Mesothelial cell of epicardium (in vitro differentiated cells): ENCODE results near the gene PCDHB9. TPM values are rescaled to one million over a fixed set of nuclear protein-coding genes. Genes with fewer than 3 reads are reported as not detected.
"Not testable (repeated sequence)": the region's sequence is repeated elsewhere in the genome, so short reads cannot be mapped to it uniquely, and the experiment has no call there.

Experiments used
- DNase-seq, 2 experiments: peaks; one replicate each; pipeline ENCODE4 v3.0.0; 2021; ENCODE audit warnings: low spot score in 2 of 2; ENCODE audit not compliant: unreplicated experiment in 2 of 2
- H3K27ac Mint-ChIP-seq: 2 replicates; pipeline ENCODE4 v1.8.0; 2021; ENCODE audit warnings: mixed read lengths
- H3K27me3 Mint-ChIP-seq: 2 replicates; pipeline ENCODE4 v1.8.0; 2021; ENCODE audit warnings: low read depth, mixed read lengths
- H3K36me3 Mint-ChIP-seq: 2 replicates; pipeline ENCODE4 v1.8.0; 2021; ENCODE audit warnings: mixed read lengths
- H3K4me1 Mint-ChIP-seq: 2 replicates; pipeline ENCODE4 v1.8.0; 2021; ENCODE audit warnings: mixed read lengths
- H3K4me3 Mint-ChIP-seq: 2 replicates; pipeline ENCODE4 v1.8.0; 2021; ENCODE audit warnings: mild to moderate bottlenecking, moderate library complexity, mixed read lengths
- H3K9me3 Mint-ChIP-seq: 2 replicates; pipeline ENCODE4 v1.8.0; 2021; ENCODE audit warnings: mixed read lengths
- total RNA-seq: library from RNA; stranded (reverse); gene quantifications from 3 replicates; pipeline ENCODE4 v1.2.1, GENCODE V29; 2021
- TF ChIP-seq, protein P1 (sequence below): fragments of 200-600 bp; sonication (generic); IDR thresholded peaks from one replicate; pipeline ENCODE4 v1.5.0; 2021; ENCODE audit warnings: antibody characterized with exemption; ENCODE audit not compliant: unreplicated experiment

PCDHB9 gene
- total RNA-seq, 1 donor from 2014 or later = 14.5 TPM

GRCh38 chr5:141196363-141196762, 9.4 kb downstream of the PCDHB9 start:
- TF ChIP-seq, protein P1, sequence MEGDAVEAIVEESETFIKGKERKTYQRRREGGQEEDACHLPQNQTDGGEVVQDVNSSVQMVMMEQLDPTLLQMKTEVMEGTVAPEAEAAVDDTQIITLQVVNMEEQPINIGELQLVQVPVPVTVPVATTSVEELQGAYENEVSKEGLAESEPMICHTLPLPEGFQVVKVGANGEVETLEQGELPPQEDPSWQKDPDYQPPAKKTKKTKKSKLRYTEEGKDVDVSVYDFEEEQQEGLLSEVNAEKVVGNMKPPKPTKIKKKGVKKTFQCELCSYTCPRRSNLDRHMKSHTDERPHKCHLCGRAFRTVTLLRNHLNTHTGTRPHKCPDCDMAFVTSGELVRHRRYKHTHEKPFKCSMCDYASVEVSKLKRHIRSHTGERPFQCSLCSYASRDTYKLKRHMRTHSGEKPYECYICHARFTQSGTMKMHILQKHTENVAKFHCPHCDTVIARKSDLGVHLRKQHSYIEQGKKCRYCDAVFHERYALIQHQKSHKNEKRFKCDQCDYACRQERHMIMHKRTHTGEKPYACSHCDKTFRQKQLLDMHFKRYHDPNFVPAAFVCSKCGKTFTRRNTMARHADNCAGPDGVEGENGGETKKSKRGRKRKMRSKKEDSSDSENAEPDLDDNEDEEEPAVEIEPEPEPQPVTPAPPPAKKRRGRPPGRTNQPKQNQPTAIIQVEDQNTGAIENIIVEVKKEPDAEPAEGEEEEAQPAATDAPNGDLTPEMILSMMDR = no peak
- Mint-ChIP-seq H3K36me3 (peaks cover 65% of the 10 kb centered on the region), H3K9me3 (peaks cover 73% of the 10 kb centered on the region), H3K27ac (no peak overlapping the region), H3K4me3 (no peak overlapping the region), H3K4me1 (no peaks in the 10 kb centered on the region), H3K27me3 (no peaks in the 10 kb centered on the region)
- DNase-seq = no peak

DNA sequence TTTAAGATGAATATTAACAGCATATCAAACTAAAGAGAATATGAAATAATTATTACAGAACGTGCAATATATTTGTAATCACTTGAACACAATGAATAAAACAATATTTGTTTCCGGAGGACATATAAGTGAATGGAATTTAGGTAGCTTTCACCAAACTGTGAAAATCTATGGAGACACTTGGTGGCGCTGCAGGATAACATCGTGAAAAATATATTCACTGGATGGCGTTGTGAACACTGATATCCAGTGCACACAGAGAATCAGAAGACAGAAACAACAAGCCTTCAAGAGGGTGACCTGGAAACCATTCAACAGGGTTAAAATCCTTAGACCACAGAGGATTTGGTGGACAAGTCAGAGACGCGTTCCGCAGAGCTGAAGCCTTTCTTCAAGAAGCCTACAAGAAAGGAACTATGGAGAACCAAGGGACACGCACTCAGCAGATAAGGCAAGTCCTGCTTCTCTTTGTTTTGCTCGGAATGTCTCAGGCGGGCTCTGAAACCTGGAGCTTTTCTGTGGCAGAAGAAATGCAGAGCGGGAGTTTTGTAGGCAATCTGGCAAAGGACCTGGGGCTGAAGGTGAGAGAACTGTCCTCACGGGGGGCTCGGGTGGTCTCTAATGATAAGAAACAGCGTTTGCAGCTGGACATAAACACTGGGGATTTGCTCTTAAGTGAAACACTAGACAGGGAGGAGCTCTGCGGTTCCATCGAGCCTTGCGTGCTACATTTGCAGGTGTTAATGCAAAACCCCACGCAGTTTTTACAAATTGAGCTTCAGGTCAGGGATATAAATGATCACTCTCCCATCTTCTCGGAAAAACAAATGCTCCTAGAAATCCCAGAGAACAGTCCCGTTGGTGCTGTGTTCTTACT, 12.6 kb downstream of the PCDHB9 start, which contains the start of gene PCDHB11:
Gene PCDHB11, plus strand, starts transcription at position 269 of the 877 bp plus-strand sequence. Its CDS starts 148 bp downstream, at position 417.
- H3K27ac Mint-ChIP-seq = no peak within 1 kb of the TSS
- peaks cover 58% of the 10 kb centered on the region for H3K9me3 Mint-ChIP-seq
- no peaks in the 10 kb centered on the region for H3K27me3 Mint-ChIP-seq
- no peak for DNase-seq
- no peaks in the 10 kb centered on the region for H3K4me1 Mint-ChIP-seq
- H3K36me3 Mint-ChIP-seq = peaks cover 54% of the 10 kb centered on the region
- TF ChIP-seq, protein P1 = peak; percentile 32
- peak within 1 kb of the TSS; percentile 10 for H3K4me3 Mint-ChIP-seq

DNA sequence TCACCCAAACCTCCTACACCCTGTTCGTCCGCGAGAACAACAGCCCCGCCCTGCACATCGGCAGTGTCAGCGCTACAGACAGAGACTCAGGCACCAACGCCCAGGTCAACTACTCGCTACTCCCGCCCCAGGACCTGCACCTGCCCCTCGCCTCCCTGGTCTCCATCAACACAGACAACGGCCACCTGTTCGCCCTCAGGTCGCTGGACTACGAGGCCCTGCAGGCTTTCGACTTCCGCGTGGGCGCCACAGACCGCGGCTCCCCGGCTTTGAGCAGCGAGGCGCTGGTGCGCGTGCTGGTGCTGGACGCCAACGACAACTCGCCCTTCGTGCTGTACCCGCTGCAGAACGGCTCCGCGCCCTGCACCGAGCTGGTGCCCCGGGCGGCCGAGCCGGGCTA, 14.2 kb downstream of the PCDHB9 start:
- Mint-ChIP-seq H3K9me3 (peaks cover 60% of the 10 kb centered on the region), H3K36me3 (peaks cover 55% of the 10 kb centered on the region)
- not testable (repeated sequence) for DNase-seq, H3K4me3 Mint-ChIP-seq, H3K4me1 Mint-ChIP-seq, H3K27me3 Mint-ChIP-seq, H3K27ac Mint-ChIP-seq

- H3K27ac Mint-ChIP-seq, H3K27me3 Mint-ChIP-seq, DNase-seq, H3K4me1 Mint-ChIP-seq, H3K4me3 Mint-ChIP-seq: not testable (repeated sequence)
- Mint-ChIP-seq H3K36me3 (peaks cover 53% of the 10 kb centered on the region), H3K9me3 (peaks cover 58% of the 10 kb centered on the region)
These were observed 14.7 kb downstream of the PCDHB9 start for GRCh38 chr5:141201646-141202045.

- Mint-ChIP-seq H3K27ac (no peak within 1 kb of the TSS), H3K4me3 (peak within 1 kb of the TSS; percentile 36), H3K9me3 (peaks cover 62% of the 10 kb centered on the region), H3K36me3 (peaks cover 50% of the 10 kb centered on the region), H3K27me3 (no peaks in the 10 kb centered on the region), H3K4me1 (no peaks in the 10 kb centered on the region)
- TF ChIP-seq, protein P1 = peak; percentile 4
- DNase-seq = no peak
These were observed 21.5 kb downstream of the PCDHB9 start, which contains the start of gene PCDHB12 for GRCh38 chr5:141208478-141208877. PCDHB12 (plus strand) TSS chr5:141208719; CDS start chr5:141208908, 189 bp downstream.

- not testable (repeated sequence) for H3K27me3 Mint-ChIP-seq, DNase-seq, H3K4me1 Mint-ChIP-seq, H3K27ac Mint-ChIP-seq, H3K4me3 Mint-ChIP-seq
- H3K36me3 Mint-ChIP-seq = peaks cover 55% of the 10 kb centered on the region
- H3K9me3 Mint-ChIP-seq = peaks cover 67% of the 10 kb centered on the region
These were observed 23.3 kb downstream of the PCDHB9 start for GRCh38 chr5:141210281-141210680.

DNA sequence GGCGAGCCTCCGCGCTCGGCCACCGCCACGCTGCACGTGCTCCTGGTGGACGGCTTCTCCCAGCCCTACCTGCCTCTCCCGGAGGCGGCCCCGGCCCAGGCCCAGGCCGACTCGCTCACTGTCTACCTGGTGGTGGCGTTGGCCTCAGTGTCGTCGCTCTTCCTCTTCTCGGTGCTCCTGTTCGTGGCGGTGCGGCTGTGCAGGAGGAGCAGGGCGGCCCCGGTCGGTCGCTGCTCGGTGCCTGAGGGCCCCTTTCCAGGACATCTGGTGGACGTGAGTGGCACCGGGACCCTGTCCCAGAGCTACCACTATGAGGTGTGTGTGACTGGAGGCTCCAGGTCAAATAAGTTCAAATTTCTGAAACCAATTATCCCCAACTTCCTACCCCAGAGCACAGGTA, 23.9 kb downstream of the PCDHB9 start:
- H3K4me1 Mint-ChIP-seq, H3K27me3 Mint-ChIP-seq, H3K27ac Mint-ChIP-seq, DNase-seq, H3K4me3 Mint-ChIP-seq: not testable (repeated sequence)
- H3K9me3 Mint-ChIP-seq = peaks cover 66% of the 10 kb centered on the region
- peaks cover 54% of the 10 kb centered on the region for H3K36me3 Mint-ChIP-seq

DNA sequence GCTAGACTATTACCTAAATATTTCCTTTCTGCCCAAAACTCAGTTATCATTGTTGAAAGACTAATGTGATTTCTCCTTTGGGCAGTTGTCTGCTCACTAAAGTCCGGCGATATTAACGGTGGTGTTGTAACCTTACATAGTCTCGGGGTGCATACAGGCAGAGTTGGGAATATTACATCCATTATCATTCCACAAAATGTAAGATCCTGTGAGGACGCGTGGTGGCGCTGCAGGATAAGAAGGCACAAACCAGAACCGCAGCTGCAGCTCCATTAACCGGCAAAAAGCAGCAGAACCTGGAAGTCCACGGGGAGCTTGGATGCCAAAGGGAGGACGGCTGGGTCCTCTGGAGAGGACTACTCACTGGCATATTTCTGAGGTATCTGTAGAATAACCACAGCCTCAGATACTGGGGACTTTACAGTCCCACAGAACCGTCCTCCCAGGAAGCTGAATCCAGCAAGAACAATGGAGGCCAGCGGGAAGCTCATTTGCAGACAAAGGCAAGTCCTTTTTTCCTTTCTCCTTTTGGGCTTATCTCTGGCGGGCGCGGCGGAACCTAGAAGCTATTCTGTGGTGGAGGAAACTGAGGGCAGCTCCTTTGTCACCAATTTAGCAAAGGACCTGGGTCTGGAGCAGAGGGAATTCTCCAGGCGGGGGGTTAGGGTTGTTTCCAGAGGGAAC, 26.8 kb downstream of the PCDHB9 start, which contains the start of gene PCDHB13:
Gene PCDHB13, plus strand, starts transcription at position 264 of the 684 bp plus-strand sequence. Its CDS starts 205 bp downstream, at position 469.
- H3K27me3 Mint-ChIP-seq, H3K4me1 Mint-ChIP-seq, DNase-seq, H3K27ac Mint-ChIP-seq: not testable (repeated sequence)
- H3K36me3 Mint-ChIP-seq = peaks cover 60% of the 10 kb centered on the region
- peak within 1 kb of the TSS; percentile 15 for H3K4me3 Mint-ChIP-seq
- peaks cover 59% of the 10 kb centered on the region for H3K9me3 Mint-ChIP-seq

DNA sequence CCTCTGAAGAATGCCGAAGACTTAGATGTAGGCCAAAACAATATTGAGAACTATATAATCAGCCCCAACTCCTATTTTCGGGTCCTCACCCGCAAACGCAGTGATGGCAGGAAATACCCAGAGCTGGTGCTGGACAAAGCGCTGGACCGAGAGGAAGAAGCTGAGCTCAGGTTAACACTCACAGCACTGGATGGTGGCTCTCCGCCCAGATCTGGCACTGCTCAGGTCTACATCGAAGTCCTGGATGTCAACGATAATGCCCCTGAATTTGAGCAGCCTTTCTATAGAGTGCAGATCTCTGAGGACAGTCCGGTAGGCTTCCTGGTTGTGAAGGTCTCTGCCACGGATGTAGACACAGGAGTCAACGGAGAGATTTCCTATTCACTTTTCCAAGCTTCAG, 27.6 kb downstream of the PCDHB9 start:
- H3K27me3 Mint-ChIP-seq, H3K27ac Mint-ChIP-seq, DNase-seq, H3K4me1 Mint-ChIP-seq, H3K4me3 Mint-ChIP-seq: not testable (repeated sequence)
- peaks cover 61% of the 10 kb centered on the region for H3K36me3 Mint-ChIP-seq
- H3K9me3 Mint-ChIP-seq = peaks cover 59% of the 10 kb centered on the region

DNA sequence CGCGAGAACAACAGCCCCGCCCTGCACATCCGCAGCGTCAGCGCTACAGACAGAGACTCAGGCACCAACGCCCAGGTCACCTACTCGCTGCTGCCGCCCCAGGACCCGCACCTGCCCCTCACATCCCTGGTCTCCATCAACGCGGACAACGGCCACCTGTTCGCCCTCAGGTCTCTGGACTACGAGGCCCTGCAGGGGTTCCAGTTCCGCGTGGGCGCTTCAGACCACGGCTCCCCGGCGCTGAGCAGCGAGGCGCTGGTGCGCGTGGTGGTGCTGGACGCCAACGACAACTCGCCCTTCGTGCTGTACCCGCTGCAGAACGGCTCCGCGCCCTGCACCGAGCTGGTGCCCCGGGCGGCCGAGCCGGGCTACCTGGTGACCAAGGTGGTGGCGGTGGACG, 28.5 kb downstream of the PCDHB9 start:
- DNase-seq, H3K4me1 Mint-ChIP-seq, H3K4me3 Mint-ChIP-seq, H3K27ac Mint-ChIP-seq, H3K27me3 Mint-ChIP-seq: not testable (repeated sequence)
- peaks cover 64% of the 10 kb centered on the region for H3K36me3 Mint-ChIP-seq
- peaks cover 63% of the 10 kb centered on the region for H3K9me3 Mint-ChIP-seq
